Gastroesophageal sphincter (tissue), 3 donors: ENCODE measurements around the gene XRRA1.

Source experiments
- EP300 ChIP-seq: sonication (generic); formaldehyde crosslinking; IDR thresholded peaks from one replicate; pipeline ENCODE4 v1.6.1; 2017; ENCODE audit warnings: antibody characterized with exemption, mild to moderate bottlenecking
- POLR2A ChIP-seq, 2 donors: fragments of 450-650 bp; IDR thresholded peaks; one replicate each; pipeline ENCODE4 v1.6.1; 2017; ENCODE audit warnings: antibody characterized with exemption in 2 of 2, mild to moderate bottlenecking in 2 of 2, moderate library complexity in 1 of 2
- POLR2AphosphoS5 ChIP-seq: sonication (generic); formaldehyde crosslinking; IDR thresholded peaks from one replicate; pipeline ENCODE4 v1.6.1; 2017; ENCODE audit warnings: antibody characterized with exemption
- TF ChIP-seq, protein P1 (sequence below), 4 experiments: fragments of 200-600 bp in 2 of 4; fragments of 450-650 bp in 2 of 4; sonication (generic) in 1 of 4; IDR thresholded peaks; one replicate each; pipeline ENCODE4 v1.5.1; 2017 to 2019; ENCODE audit warnings: antibody characterized with exemption in 4 of 4, mild to moderate bottlenecking in 2 of 4, moderate library complexity in 2 of 4

DNA sequence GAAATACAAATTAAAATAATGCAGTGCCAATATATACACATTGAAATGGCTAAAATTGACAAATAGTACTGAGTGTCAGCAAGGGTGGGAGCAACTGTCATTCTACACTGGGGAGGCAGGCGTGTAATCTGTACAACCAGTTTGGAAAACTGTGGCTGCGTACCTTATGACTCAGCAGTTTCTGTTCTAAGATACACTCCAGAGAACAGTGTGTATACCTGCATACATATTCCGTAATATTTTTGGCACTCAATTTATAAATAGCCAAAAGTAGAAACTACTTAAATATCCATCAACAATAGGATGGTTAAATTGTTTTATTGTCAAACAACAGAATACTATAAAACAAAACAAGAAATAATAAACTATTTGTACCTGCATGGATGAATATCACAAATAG lies 142.6 kb downstream of the XRRA1 start:
- TF ChIP-seq, protein P1, sequence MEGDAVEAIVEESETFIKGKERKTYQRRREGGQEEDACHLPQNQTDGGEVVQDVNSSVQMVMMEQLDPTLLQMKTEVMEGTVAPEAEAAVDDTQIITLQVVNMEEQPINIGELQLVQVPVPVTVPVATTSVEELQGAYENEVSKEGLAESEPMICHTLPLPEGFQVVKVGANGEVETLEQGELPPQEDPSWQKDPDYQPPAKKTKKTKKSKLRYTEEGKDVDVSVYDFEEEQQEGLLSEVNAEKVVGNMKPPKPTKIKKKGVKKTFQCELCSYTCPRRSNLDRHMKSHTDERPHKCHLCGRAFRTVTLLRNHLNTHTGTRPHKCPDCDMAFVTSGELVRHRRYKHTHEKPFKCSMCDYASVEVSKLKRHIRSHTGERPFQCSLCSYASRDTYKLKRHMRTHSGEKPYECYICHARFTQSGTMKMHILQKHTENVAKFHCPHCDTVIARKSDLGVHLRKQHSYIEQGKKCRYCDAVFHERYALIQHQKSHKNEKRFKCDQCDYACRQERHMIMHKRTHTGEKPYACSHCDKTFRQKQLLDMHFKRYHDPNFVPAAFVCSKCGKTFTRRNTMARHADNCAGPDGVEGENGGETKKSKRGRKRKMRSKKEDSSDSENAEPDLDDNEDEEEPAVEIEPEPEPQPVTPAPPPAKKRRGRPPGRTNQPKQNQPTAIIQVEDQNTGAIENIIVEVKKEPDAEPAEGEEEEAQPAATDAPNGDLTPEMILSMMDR (IDR thresholded peaks at IDR 0.05), result no peak
- TF ChIP-seq POLR2A (IDR thresholded peaks at IDR 0.05), result no peak
- TF ChIP-seq EP300, result no peak
- no peak for TF ChIP-seq POLR2AphosphoS5
